HepG2 (cell line): ENCODE data around the gene RNU4-1. TPM values are rescaled to one million over a fixed set of nuclear protein-coding genes. Genes with fewer than 3 reads are reported as not detected.
A peak's percentile ranks its signal among the peaks of the same experiment; 100 is the strongest.
"Not testable (repeated sequence)": the region's sequence is repeated elsewhere in the genome, so short reads cannot be mapped to it uniquely, and the experiment has no call there.

Source experiments
- ATAC-seq: fragments of 200-7000 bp; cut with Tn5 transposase; 3 replicates; pipeline ENCODE4 v1.9.1; 2020; ENCODE audit warnings: mild to moderate bottlenecking, moderate library complexity
- BruUV-seq: library from RNA; stranded (reverse); fragments of 400-500 nt; replicated peaks from 2 replicates; lab custom pipeline; 2021; lab: Mats Ljungman, UMichigan
- CTCF ChIA-PET: fragments of 300-600 bp; formaldehyde crosslinking; extraction: SDS; loops from one replicate; lab custom pipeline; 2021; ENCODE audit warnings: low total read pairs, inconsistent platforms, low intra/inter-chr PET ratio; lab: Yijun Ruan, JAX
- POLR2A ChIA-PET: fragments of 350-600 bp; sonication (Branson Sonifier 250); formaldehyde crosslinking; loops from one replicate; lab custom pipeline; 2020; ENCODE audit warnings: antibody characterized with exemption, inconsistent platforms; lab: Yijun Ruan, JAX
- DNase-seq: peaks from one replicate; pipeline ENCODE4 v3.0.0-alpha.2; 2015; ENCODE audit warnings: low spot score
- FAIRE-seq: peaks from 3 replicates; lab custom pipeline; 2011; peaks lifted over from hg19 to GRCh38; lab: Jason Lieb, UNC
- H2AFZ ChIP-seq: one replicate; pipeline ENCODE4 v1.6.1; 2011; ENCODE audit warnings: low read length, inconsistent platforms
- H3K27ac ChIP-seq: fragments of 300-600 bp; 3 replicates; pipeline ENCODE4 v1.8.0; 2011; ENCODE audit warnings: mixed run types, mild to moderate bottlenecking, mixed read lengths, low read length, inconsistent platforms; ENCODE audit not compliant: insufficient read depth; ENCODE audit errors: extremely low read length
- H3K27me3 ChIP-seq, 2 experiments: fragments of 200-600 bp in 1 of 2; 2 replicates in 1 of 2; 3 replicates in 1 of 2; pipeline versions ENCODE4 v1.6.0 to v1.8.0; 2011; ENCODE audit warnings: low read length in 2 of 2, mild to moderate bottlenecking in 2 of 2, moderate library complexity in 2 of 2, inconsistent platforms in 1 of 2; ENCODE audit not compliant: insufficient read depth in 2 of 2, control insufficient read depth in 1 of 2
- H3K36me3 ChIP-seq, 2 experiments: fragments of 200-600 bp in 1 of 2; replicated peaks in 1 of 2; 2 replicates in 1 of 2; 3 replicates in 1 of 2; pipeline versions ENCODE4 v1.5.1 to v1.8.0; 2011; ENCODE audit warnings: low read length in 2 of 2, inconsistent platforms in 1 of 2; ENCODE audit not compliant: insufficient read depth in 2 of 2, control insufficient read depth in 1 of 2
- H3K4me1 ChIP-seq: 2 replicates; pipeline ENCODE4 v1.5.1; 2012; ENCODE audit warnings: low read length, inconsistent platforms; ENCODE audit not compliant: insufficient read depth
- H3K4me2 ChIP-seq: 2 replicates; pipeline ENCODE4 v1.6.0; 2011; ENCODE audit warnings: low read depth, low read length, inconsistent platforms
- H3K4me3 ChIP-seq, 3 experiments: fragments of 200-600 bp in 1 of 3; sonication (generic), shearing (Covaris generic) in 1 of 3; replicated peaks in 1 of 3; 2 replicates each; pipeline ENCODE4 v1.5.1; 2011 to 2016; ENCODE audit warnings: low read length in 3 of 3, inconsistent platforms in 2 of 3, low read depth in 2 of 3, mild to moderate bottlenecking in 2 of 3, control low read depth in 1 of 3, mixed read lengths in 1 of 3; ENCODE audit not compliant: insufficient read depth in 1 of 3
- H3K79me2 ChIP-seq: one replicate; pipeline ENCODE4 v1.6.1; 2011; ENCODE audit warnings: low read length, inconsistent platforms; ENCODE audit not compliant: insufficient read depth
- H3K9ac ChIP-seq: 2 replicates; pipeline ENCODE4 v1.6.0; 2011; ENCODE audit warnings: mild to moderate bottlenecking, low read depth, low read length, inconsistent platforms; ENCODE audit not compliant: insufficient read depth
- H3K9me3 ChIP-seq: 2 replicates; pipeline ENCODE4 v1.5.1; 2012; ENCODE audit warnings: mild to moderate bottlenecking, low read length
- H4K20me1 ChIP-seq: 2 replicates; pipeline ENCODE4 v1.6.0; 2011; ENCODE audit warnings: inconsistent platforms, mild to moderate bottlenecking, low read length, moderate library complexity; ENCODE audit not compliant: insufficient read depth
- RFXANK ChIP-seq: IDR thresholded peaks from 2 replicates; pipeline ENCODE4 v1.6.1; 2016
- ZKSCAN5 ChIP-seq: sonication (generic); formaldehyde crosslinking; IDR thresholded peaks from 2 replicates; pipeline ENCODE4 v1.5.1; 2020; ENCODE audit warnings: mild to moderate bottlenecking, missing genetic modification reagents
- WGBS: methylation state at CpG from one replicate; pipeline ENCODE4 v1.1.6; 2017; ENCODE audit warnings: low lambda C conversion rate; 5-methylcytosine and 5-hydroxymethylcytosine counted together
- in situ Hi-C: cut with HindIII; loops from 2 replicates; pipeline ENCODE4 v1.10.0; 2017; ENCODE audit warnings: low pct_unique_long_range_greater_than_20kb; ENCODE audit not compliant: extremely low pct_ligation_motif_present
- intact Hi-C: fragments of 100-400 bp; cut with micrococcal nuclease; formaldehyde crosslinking; loops from one replicate; pipeline ENCODE4 v1.10.0; 2022; ENCODE audit not compliant: unreplicated experiment
- polyA plus RNA-seq, 8 experiments: library from polyadenylated mRNA; depleted of rRNA in 3 of 8; stranded (reverse) in 7 of 8; unstranded in 1 of 8; fragments of >200 nt; fragmentation: Illumina TruSeq in 4 of 8; extraction: Trizol in 4 of 8; gene quantifications; 2 replicates each; pipeline versions ENCODE4 v1.2.1 to v1.2.3, GENCODE V29; 2011 to 2016; ENCODE audit warnings: low read depth in 4 of 8, missing spikeins in 1 of 8, mixed read lengths in 1 of 8; ENCODE audit not compliant: insufficient read depth in 1 of 8
- total RNA-seq, 5 experiments: library from RNA; depleted of rRNA; stranded (reverse); fragments of >200 nt; fragmentation: Illumina TruSeq; extraction: Trizol; gene quantifications; 2 replicates each; pipeline ENCODE4 v1.2.3, GENCODE V29; 2016; ENCODE audit warnings: low read depth in 1 of 5

Gene RNU4-1
- total and polyA plus RNA-seq, 2 of the 13 experiments (the other 11 are each of a cell fraction or from before 2014, with no cell fraction given): 7,407 TPM; not detected in 1

DNA sequence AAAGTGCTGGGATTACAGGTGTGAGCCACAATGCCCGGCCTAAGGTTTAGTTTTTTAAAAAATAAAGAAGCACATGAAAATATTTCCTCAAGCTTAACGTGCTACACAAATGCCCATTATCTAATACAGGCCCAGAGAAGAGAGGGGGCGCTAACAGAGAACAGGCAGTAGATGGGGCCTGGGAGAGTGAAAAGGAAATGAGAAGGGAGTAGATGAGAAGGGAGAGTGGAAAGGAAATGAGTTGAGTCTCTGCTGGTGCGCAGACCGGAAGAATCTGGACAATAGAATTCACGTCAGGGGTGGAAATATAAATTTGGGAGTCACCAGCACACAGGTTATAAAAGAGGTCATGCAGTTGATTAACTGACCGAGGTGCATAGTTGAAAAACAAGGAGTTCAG is 38.2 kb downstream of the RNU4-1 start:
- ATAC-seq (no peak), FAIRE-seq (no peak), DNase-seq (no peak)
- CTCF ChIA-PET: no interaction called here
- no peak overlapping the region for H2AFZ ChIP-seq
- H3K4me3 ChIP-seq: no peak overlapping the region
- H3K9ac ChIP-seq: no peak overlapping the region
- intact Hi-C loops (no loop called here), in situ Hi-C loops (no loop called here)
- TF ChIP-seq RFXANK (CRISPR knock-in tag) (no peak), ZKSCAN5 (CRISPR knock-in tag) (peak; percentile 39; the same call in 1 of the 2 replicates)
- no peak overlapping the region for H3K4me2 ChIP-seq
- no peak overlapping the region for H3K27ac ChIP-seq
- POLR2A ChIA-PET: interaction anchor here (1.3 to 3.6 kb wide), 2 partner anchors 25 to 54 kb away, joined by 3 to 22 read pairs; partner anchors contain the start of gene RPLP0
- H3K36me3 ChIP-seq: peaks cover 0 to 2% of the 10 kb centered on the region in 2 experiments; a peak in 1 of 5 replicates
- no TSS peak for BruUV-seq
- peaks cover 39% of the 10 kb centered on the region for H3K79me2 ChIP-seq
- no peaks in the 10 kb centered on the region for H3K27me3 ChIP-seq
- WGBS: 96% methylated on average over 7 of the region's 7 CpGs
- no peaks in the 10 kb centered on the region for H3K9me3 ChIP-seq
- H3K4me1 ChIP-seq: peaks cover 42% of the 10 kb centered on the region
- H4K20me1 ChIP-seq: peaks cover 1% of the 10 kb centered on the region; the same call in 1 of the 2 replicates

GRCh38 chr12:120253313-120253712 is 39.7 kb downstream of the RNU4-1 start:
- H2AFZ ChIP-seq, DNase-seq, H3K27me3 ChIP-seq, H3K36me3 ChIP-seq, POLR2A ChIA-PET, ATAC-seq, H4K20me1 ChIP-seq, in situ Hi-C loops, intact Hi-C loops, FAIRE-seq, H3K9me3 ChIP-seq, H3K27ac ChIP-seq, H3K9ac ChIP-seq, H3K4me2 ChIP-seq, H3K4me3 ChIP-seq, BruUV-seq, CTCF ChIA-PET: not testable (repeated sequence)
- Histone ChIP-seq H3K79me2 (peaks cover 43% of the 10 kb centered on the region), H3K4me1 (peaks cover 32% of the 10 kb centered on the region)
- WGBS: 94% methylated on average over 6 of the region's 6 CpGs
